ENCODE data around the gene ADCYAP1R1.

DNA sequence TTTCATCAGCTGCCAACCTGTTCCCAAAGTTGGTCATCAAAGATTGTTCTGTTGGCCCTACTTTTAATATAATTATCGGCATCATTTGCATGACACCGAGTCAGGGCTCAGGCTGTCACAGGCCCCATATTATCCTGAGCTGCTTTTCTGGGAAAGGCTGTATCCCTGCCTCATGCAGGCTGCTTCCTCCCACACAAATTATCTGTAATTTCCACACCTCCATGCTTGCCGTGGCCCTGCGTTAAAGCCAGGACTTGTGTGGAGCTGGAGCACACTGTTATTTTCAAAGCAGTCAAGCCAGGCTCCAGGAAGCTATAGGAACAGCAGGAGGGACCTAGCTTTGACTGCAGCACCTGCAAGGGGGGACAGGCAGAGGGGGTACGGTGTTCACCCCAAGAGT, 5.4 kb upstream of the ADCYAP1R1 start:
- no peak for TF ChIP-seq EP300 (IDR thresholded peaks at IDR 0.05)
- TF ChIP-seq, protein P1, sequence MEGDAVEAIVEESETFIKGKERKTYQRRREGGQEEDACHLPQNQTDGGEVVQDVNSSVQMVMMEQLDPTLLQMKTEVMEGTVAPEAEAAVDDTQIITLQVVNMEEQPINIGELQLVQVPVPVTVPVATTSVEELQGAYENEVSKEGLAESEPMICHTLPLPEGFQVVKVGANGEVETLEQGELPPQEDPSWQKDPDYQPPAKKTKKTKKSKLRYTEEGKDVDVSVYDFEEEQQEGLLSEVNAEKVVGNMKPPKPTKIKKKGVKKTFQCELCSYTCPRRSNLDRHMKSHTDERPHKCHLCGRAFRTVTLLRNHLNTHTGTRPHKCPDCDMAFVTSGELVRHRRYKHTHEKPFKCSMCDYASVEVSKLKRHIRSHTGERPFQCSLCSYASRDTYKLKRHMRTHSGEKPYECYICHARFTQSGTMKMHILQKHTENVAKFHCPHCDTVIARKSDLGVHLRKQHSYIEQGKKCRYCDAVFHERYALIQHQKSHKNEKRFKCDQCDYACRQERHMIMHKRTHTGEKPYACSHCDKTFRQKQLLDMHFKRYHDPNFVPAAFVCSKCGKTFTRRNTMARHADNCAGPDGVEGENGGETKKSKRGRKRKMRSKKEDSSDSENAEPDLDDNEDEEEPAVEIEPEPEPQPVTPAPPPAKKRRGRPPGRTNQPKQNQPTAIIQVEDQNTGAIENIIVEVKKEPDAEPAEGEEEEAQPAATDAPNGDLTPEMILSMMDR (IDR thresholded peaks at IDR 0.05) = no peak
- TF ChIP-seq POLR2A (IDR thresholded peaks at IDR 0.05) = no peak

Measured in tibial nerve (tissue), 4 donors.